Activated naive CD8-positive, alpha-beta T cell treated with anti-CD3 and anti-CD28 coated beads, Interleukin-2, amount 50 U/mL, for 24 hours (primary cell): ENCODE results near the gene MDN1.
"Not testable (repeated sequence)": the region's sequence is repeated elsewhere in the genome, so short reads cannot be mapped to it uniquely, and the experiment has no call there.

Experiments used
- ATAC-seq: fragments of 150-1000 bp; cut with Tn5 transposase; one replicate; pipeline ENCODE4 v1.10.0; 2021
- DNase-seq: peaks from one replicate; pipeline ENCODE4 v3.0.0; 2021
- H3K27ac Mint-ChIP-seq: one replicate; pipeline ENCODE4 v1.8.0; 2021; ENCODE audit warnings: mild to moderate bottlenecking, mixed read lengths
- H3K27me3 Mint-ChIP-seq: one replicate; pipeline ENCODE4 v1.8.0; 2021; ENCODE audit warnings: mixed read lengths
- H3K36me3 Mint-ChIP-seq: one replicate; pipeline ENCODE4 v1.8.0; 2021; ENCODE audit warnings: low read depth, mixed read lengths
- H3K4me1 Mint-ChIP-seq: one replicate; pipeline ENCODE4 v1.8.0; 2021; ENCODE audit warnings: mixed read lengths
- H3K4me3 Mint-ChIP-seq: one replicate; pipeline ENCODE4 v1.8.0; 2021; ENCODE audit warnings: mild to moderate bottlenecking, moderate library complexity, mixed read lengths
- H3K9me3 Mint-ChIP-seq: one replicate; pipeline ENCODE4 v1.8.0; 2021; ENCODE audit warnings: mixed read lengths

The MDN1 gene

DNA sequence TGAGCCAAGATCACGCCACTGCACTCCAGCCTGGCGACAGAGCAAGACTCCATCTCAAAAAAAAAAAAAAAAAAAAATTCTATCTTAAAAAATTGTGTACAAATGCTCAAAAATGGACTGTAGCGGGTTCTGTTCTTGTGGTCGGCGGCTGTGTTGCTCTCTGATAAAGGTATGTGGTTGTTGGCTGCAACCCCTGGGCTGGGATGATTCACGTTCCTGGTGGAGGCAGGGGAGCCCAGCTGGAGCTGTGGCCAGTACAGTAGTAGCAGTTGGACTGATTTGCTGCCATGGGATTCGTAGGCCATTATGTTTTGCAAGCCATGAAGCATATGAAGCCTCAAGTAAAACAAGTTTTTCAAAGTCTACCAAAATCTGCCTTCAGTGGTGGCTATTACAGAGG, 22.3 kb downstream of the MDN1 start:
- Mint-ChIP-seq H3K4me3 (no peak overlapping the region), H3K27me3 (no peaks in the 10 kb centered on the region), H3K9me3 (no peaks in the 10 kb centered on the region), H3K4me1 (peaks cover 35% of the 10 kb centered on the region), H3K27ac (no peak overlapping the region), H3K36me3 (peaks cover 60% of the 10 kb centered on the region)
- no peak for ATAC-seq
- no peak for DNase-seq

- DNase-seq (no peak), ATAC-seq (peak; percentile 81)
- H3K27ac Mint-ChIP-seq = peak overlapping the region; percentile 76
- peak overlapping the region; percentile 5 for H3K4me3 Mint-ChIP-seq
- H3K4me1 Mint-ChIP-seq = peaks cover 35% of the 10 kb centered on the region
- no peaks in the 10 kb centered on the region for H3K9me3 Mint-ChIP-seq
- peaks cover 65% of the 10 kb centered on the region for H3K36me3 Mint-ChIP-seq
- no peaks in the 10 kb centered on the region for H3K27me3 Mint-ChIP-seq
These were observed 25.3 kb downstream of the MDN1 start for GRCh38 chr6:89794324-89794723.

DNA sequence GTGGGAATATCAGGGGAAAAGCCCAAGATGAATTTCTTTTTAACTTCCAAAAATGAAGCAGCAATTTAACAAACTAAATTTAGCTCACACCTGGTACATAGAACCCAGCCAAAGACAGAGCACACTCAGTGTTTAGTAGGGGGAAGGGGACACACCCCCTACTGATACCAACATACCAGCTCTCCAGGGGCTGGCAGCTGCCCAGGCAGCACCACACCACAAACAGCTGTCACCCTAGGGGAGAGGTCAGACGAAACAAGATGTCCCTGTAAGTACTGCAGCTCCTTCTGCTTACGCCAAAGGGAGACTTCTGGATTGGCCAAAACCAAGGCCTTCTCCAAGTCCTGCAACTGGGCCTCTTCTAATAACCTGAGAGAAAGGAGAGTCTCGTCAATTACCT, 26.0 kb downstream of the MDN1 start:
- Mint-ChIP-seq H3K9me3 (no peaks in the 10 kb centered on the region), H3K4me1 (peaks cover 35% of the 10 kb centered on the region), H3K27me3 (no peaks in the 10 kb centered on the region), H3K4me3 (no peak overlapping the region), H3K36me3 (peaks cover 66% of the 10 kb centered on the region), H3K27ac (peak overlapping the region; percentile 73)
- DNase-seq (no peak), ATAC-seq (no peak)

GRCh38 chr6:89792881-89793280, 26.7 kb downstream of the MDN1 start:
- H3K27me3 Mint-ChIP-seq = no peaks in the 10 kb centered on the region
- peaks cover 73% of the 10 kb centered on the region for H3K36me3 Mint-ChIP-seq
- peak overlapping the region; percentile 73 for H3K27ac Mint-ChIP-seq
- ATAC-seq (no peak), DNase-seq (no peak)
- no peaks in the 10 kb centered on the region for H3K9me3 Mint-ChIP-seq
- peaks cover 35% of the 10 kb centered on the region for H3K4me1 Mint-ChIP-seq
- H3K4me3 Mint-ChIP-seq = peak overlapping the region; percentile 13

GRCh38 chr6:89790403-89790802, 29.2 kb downstream of the MDN1 start:
- no peaks in the 10 kb centered on the region for H3K27me3 Mint-ChIP-seq
- H3K4me1 Mint-ChIP-seq = peaks cover 27% of the 10 kb centered on the region
- H3K4me3 Mint-ChIP-seq = no peak overlapping the region
- peaks cover 77% of the 10 kb centered on the region for H3K36me3 Mint-ChIP-seq
- H3K9me3 Mint-ChIP-seq = no peaks in the 10 kb centered on the region
- ATAC-seq (no peak), DNase-seq (no peak)
- no peak overlapping the region for H3K27ac Mint-ChIP-seq

GRCh38 chr6:89789980-89790379, 29.6 kb downstream of the MDN1 start:
- H3K9me3 Mint-ChIP-seq = no peaks in the 10 kb centered on the region
- no peak overlapping the region for H3K4me3 Mint-ChIP-seq
- H3K36me3 Mint-ChIP-seq = peaks cover 77% of the 10 kb centered on the region
- H3K27ac Mint-ChIP-seq = no peak overlapping the region
- peaks cover 23% of the 10 kb centered on the region for H3K4me1 Mint-ChIP-seq
- ATAC-seq = no peak
- DNase-seq = no peak
- no peaks in the 10 kb centered on the region for H3K27me3 Mint-ChIP-seq

GRCh38 chr6:89787660-89788328, 31.8 kb downstream of the MDN1 start:
- H3K36me3 Mint-ChIP-seq = peaks cover 77% of the 10 kb centered on the region
- no peak overlapping the region for H3K4me3 Mint-ChIP-seq
- DNase-seq (no peak), ATAC-seq (no peak)
- H3K4me1 Mint-ChIP-seq = peaks cover 1% of the 10 kb centered on the region
- no peaks in the 10 kb centered on the region for H3K27me3 Mint-ChIP-seq
- no peaks in the 10 kb centered on the region for H3K9me3 Mint-ChIP-seq
- H3K27ac Mint-ChIP-seq = no peak overlapping the region

GRCh38 chr6:89786970-89787369, 32.6 kb downstream of the MDN1 start:
- Mint-ChIP-seq H3K27me3 (no peaks in the 10 kb centered on the region), H3K9me3 (no peaks in the 10 kb centered on the region), H3K27ac (no peak overlapping the region), H3K36me3 (peaks cover 75% of the 10 kb centered on the region), H3K4me3 (no peak overlapping the region), H3K4me1 (no peaks in the 10 kb centered on the region)
- ATAC-seq = no peak
- DNase-seq = no peak

DNA sequence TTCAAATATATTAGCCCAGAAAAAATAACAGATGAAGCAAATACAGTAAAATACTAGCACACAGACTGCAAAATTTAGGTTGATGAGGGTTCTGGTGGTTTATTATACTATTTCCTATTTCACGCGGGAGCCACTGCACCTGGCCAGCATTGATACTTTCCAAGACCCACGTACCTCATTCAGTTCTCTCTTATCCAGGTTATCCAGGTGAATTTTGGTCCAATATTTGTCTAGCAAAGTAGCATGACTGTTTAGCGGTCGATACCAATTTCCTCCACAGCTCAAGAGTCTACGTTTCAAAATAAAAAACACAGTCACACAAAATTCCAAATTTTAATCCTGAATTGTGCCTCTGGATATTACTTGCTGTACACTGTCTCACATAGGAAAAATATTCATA, 34.8 kb downstream of the MDN1 start:
- H3K9me3 Mint-ChIP-seq = no peaks in the 10 kb centered on the region
- peaks cover 78% of the 10 kb centered on the region for H3K36me3 Mint-ChIP-seq
- no peaks in the 10 kb centered on the region for H3K27me3 Mint-ChIP-seq
- H3K4me3 Mint-ChIP-seq = no peak overlapping the region
- no peak for ATAC-seq
- no peak for DNase-seq
- H3K27ac Mint-ChIP-seq = no peak overlapping the region
- no peaks in the 10 kb centered on the region for H3K4me1 Mint-ChIP-seq

- H3K27ac Mint-ChIP-seq, H3K4me3 Mint-ChIP-seq, H3K9me3 Mint-ChIP-seq, DNase-seq, ATAC-seq, H3K4me1 Mint-ChIP-seq, H3K27me3 Mint-ChIP-seq: not testable (repeated sequence)
- peaks cover 75% of the 10 kb centered on the region for H3K36me3 Mint-ChIP-seq
These were observed 36.3 kb downstream of the MDN1 start for GRCh38 chr6:89783293-89783692.

GRCh38 chr6:89782222-89782621, 37.4 kb downstream of the MDN1 start:
- Mint-ChIP-seq H3K27ac (no peak overlapping the region), H3K27me3 (no peaks in the 10 kb centered on the region), H3K9me3 (no peaks in the 10 kb centered on the region), H3K36me3 (peaks cover 70% of the 10 kb centered on the region), H3K4me1 (no peaks in the 10 kb centered on the region), H3K4me3 (no peak overlapping the region)
- no peak for ATAC-seq
- DNase-seq = no peak

- H3K36me3 Mint-ChIP-seq = peaks cover 64% of the 10 kb centered on the region
- no peak for ATAC-seq
- H3K27ac Mint-ChIP-seq = no peak overlapping the region
- H3K4me1 Mint-ChIP-seq = no peaks in the 10 kb centered on the region
- H3K27me3 Mint-ChIP-seq = no peaks in the 10 kb centered on the region
- H3K4me3 Mint-ChIP-seq = no peak overlapping the region
- DNase-seq = no peak
- no peaks in the 10 kb centered on the region for H3K9me3 Mint-ChIP-seq
These were observed 38.2 kb downstream of the MDN1 start for GRCh38 chr6:89781070-89782034.

DNA sequence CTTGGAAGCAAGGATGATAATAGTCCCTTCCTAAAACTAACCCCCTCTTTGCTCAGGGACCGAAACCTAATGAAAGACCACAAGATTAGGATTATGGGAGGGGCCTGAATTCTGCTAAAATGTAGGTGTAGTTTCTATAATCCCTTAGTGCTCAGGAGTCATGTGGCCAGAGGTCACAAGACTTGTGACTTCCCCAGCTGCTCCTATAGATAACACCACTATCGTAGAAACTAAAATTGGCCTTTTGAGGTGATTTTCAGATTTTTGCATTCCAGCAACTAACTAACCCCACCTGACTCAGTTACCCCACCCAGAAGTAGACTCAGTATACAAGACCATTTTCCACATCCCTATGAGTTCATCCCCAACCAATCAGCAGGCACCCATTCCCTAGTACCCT, 42.1 kb downstream of the MDN1 start:
- no peaks in the 10 kb centered on the region for H3K27me3 Mint-ChIP-seq
- H3K4me3 Mint-ChIP-seq = no peak overlapping the region
- DNase-seq (no peak), ATAC-seq (no peak)
- no peak overlapping the region for H3K27ac Mint-ChIP-seq
- H3K4me1 Mint-ChIP-seq = no peaks in the 10 kb centered on the region
- H3K9me3 Mint-ChIP-seq = no peaks in the 10 kb centered on the region
- peaks cover 63% of the 10 kb centered on the region for H3K36me3 Mint-ChIP-seq

DNA sequence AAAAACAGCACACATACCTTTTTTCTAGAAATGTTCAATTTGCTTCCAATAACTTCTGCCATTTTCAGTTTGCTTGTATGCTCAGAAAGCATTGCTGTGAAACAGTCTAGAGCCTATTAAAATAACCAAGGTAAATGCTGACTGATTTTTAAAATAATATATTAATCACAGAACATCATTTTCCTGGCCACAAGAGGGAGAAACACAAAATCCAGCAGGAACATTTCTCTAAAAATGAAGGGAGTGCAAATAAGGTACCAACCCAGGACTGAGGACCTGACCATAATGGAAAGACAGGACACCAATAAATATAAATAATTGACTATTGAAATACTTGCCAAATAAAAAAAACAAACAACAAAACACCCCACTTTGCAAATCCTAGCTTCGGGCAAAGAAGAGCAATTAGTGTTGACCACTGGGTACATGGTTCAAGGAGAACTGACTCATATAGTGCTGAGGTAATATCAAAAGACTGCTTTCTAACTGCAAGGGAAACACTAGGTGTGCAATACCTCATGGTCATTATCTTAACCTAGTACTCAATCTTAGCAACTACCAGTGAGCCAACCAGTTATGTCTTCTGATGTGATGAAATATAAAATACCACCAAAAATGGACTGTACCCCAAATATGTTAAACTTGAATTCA, 42.9 kb downstream of the MDN1 start:
- Mint-ChIP-seq H3K36me3 (peaks cover 64% of the 10 kb centered on the region), H3K27ac (no peak overlapping the region), H3K4me3 (no peak overlapping the region), H3K4me1 (no peaks in the 10 kb centered on the region), H3K27me3 (no peaks in the 10 kb centered on the region), H3K9me3 (no peaks in the 10 kb centered on the region)
- ATAC-seq (no peak), DNase-seq (no peak)

- H3K9me3 Mint-ChIP-seq = no peaks in the 10 kb centered on the region
- H3K4me1 Mint-ChIP-seq = no peaks in the 10 kb centered on the region
- H3K4me3 Mint-ChIP-seq = no peak overlapping the region
- ATAC-seq = no peak
- H3K27ac Mint-ChIP-seq = no peak overlapping the region
- H3K36me3 Mint-ChIP-seq = peaks cover 63% of the 10 kb centered on the region
- DNase-seq = no peak
- no peaks in the 10 kb centered on the region for H3K27me3 Mint-ChIP-seq
These were observed 44.4 kb downstream of the MDN1 start for GRCh38 chr6:89775150-89775549.
